GM12892 (cell line): ENCODE results near the gene TM4SF20.

Experiments
- POLR2A ChIP-seq: IDR thresholded peaks from 2 replicates; pipeline ENCODE4 v1.6.1; 2011; ENCODE audit warnings: low read depth, low read length, control low read depth
- POLR2AphosphoS5 ChIP-seq: IDR thresholded peaks from 2 replicates; pipeline ENCODE4 v1.6.1; 2011; ENCODE audit warnings: low read depth, low read length, control low read depth
- TAF1 ChIP-seq: IDR thresholded peaks from 2 replicates; pipeline ENCODE4 v1.6.1; 2011; ENCODE audit warnings: low read depth, mild to moderate bottlenecking, control low read depth, low read length, borderline replicate concordance

DNA sequence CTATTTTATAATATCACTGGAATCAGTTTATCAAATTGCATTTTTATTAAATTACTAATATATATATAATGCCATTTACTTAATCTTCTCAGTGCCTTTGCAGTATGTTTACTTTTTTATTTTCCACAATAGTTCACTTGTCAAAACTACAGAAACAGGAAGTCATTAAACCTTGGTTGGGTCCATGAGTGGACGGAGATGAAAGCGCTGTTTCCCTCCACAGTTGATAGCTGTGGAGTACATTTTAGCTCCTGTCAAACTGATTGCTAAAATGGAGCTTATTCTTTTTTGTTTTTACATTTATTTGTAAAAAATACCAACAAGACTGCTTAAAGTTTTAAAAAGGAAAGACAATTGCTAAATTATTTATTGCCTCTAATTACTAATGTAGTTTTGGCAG is 34.9 kb downstream of the TM4SF20 start:
- no peak for TF ChIP-seq POLR2A
- no peak for TF ChIP-seq TAF1
- TF ChIP-seq POLR2AphosphoS5, result no peak
